GM18861 (cell line): ENCODE results near the gene CAMSAP3.
"Not testable (repeated sequence)": the region's sequence is repeated elsewhere in the genome, so short reads cannot be mapped to it uniquely, and the experiment has no call there.

Experiments
- ATAC-seq: cut with Tn5 transposase; IDR thresholded peaks from one replicate; pipeline ENCODE4 v1.9.1; 2021; ENCODE audit not compliant: unreplicated experiment

CAMSAP3 gene

DNA sequence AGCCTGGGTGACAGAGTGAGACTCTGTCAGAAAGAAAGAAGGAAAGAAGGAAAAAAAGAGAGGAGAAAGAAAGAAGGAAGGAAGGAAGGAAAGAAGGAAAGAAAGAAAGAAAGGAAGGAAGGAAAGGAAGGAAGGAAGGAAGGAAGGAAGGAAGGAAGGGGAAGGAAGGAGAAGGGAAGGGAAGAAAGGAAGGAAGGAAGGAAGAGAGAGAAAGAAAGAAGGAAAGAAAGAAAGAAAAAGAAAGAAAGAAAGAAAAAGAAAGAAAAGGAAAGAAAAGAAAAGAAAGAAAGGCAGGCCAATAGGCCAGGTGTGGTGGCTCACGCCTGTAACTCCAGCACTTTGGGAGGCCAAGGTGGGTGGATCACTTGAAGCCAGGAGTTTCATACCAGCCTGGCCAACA is 18.2 kb upstream of the CAMSAP3 start:
- ATAC-seq, result not testable (repeated sequence)

DNA sequence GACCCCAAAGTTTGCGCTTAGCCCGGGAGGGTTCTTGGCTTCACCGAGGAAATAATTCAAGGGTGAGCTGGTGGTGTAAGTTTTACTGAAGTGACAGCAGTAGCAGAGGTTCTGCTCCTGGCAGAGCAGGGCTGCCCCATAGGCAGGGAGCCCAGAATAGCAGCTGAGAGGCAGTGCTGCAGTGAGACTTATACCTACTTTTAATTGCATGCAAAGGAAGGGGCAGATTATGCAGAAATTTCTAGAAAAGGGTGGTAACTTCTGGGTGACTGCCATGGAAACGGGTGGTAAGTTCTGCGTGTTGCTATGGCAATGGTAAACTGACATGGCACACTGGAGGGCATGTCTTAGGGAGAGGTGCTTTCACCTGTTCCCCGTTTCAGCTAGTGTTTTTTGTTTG is 17.5 kb upstream of the CAMSAP3 start:
- no peak for ATAC-seq

DNA sequence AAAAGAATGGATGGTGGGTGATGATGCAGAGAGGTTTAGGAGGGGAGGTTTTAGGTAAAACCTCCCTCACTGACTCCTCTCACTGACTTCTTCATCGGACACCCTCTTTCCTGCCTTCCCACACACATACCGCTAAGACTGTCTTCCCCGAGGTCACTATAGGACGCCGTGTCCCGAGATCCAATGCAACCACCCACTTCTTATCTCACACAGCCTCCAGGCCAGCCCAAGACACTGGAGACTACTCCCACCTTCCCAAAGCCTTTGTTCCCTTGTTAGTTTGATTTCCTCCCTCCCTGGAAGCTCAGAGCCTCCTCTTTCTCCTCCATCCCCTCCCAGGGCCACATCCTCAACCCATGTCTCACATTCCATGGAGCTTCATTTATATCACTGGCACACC is 16.5 kb upstream of the CAMSAP3 start:
- no peak for ATAC-seq

DNA sequence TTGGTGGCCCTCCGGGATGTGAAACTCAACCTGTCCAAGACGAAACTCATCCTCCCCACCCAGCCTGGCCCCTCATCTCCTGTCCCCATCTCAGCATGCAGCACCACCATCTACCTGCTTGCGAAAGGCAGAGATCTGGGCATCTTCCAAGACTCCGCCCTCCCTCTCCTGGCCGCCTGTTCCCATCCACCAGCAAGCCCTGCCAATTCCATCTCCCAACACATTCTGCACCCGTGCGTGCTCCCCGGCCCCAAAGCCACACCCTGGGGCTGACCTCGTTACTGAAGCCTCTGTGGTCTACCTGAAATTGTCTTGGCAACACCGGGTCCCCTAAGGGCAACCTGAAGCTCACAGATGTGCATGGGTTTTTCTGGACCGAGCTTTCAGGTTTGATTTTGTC is 13.2 kb upstream of the CAMSAP3 start:
- ATAC-seq, result no peak

DNA sequence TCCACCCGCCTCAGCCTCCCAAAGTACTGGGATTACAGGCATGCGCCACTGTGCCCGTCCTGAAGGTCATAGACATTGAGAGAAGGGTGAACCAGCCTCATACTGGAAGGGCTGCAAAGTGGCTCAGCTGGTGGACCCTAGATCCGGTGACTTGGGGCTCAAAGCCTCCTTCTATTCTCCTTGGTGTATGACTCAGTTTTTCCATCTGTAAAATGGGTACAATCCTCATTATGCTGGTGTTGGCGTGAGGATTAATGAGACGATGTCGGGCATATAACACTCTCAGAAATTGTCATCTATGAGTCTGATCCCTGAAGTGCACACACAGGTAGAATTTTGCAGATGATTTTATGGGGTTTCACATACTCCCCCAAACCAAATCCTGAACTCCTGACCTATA is 5.8 kb upstream of the CAMSAP3 start:
- ATAC-seq, result no peak

DNA sequence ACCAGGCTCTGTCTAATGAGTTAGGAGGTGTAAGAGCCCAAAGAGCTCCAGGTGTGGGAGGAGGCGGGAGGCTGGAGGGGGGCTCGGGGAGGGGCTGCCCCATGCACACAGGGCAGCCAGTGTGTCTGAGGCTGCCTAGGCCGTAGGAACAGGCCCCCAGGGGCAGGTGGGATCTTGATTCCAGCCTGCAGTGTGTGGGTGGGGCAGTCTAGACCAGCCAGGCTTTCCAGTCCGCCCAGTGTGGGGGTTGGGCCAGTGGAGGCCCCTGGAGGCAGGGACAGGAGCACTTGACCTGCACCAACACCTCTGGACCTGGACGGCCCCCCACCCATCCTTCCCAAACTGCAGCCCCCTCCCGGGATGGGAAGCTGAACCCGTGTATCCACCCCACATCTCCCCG is 5.4 kb upstream of the CAMSAP3 start:
- no peak for ATAC-seq

DNA sequence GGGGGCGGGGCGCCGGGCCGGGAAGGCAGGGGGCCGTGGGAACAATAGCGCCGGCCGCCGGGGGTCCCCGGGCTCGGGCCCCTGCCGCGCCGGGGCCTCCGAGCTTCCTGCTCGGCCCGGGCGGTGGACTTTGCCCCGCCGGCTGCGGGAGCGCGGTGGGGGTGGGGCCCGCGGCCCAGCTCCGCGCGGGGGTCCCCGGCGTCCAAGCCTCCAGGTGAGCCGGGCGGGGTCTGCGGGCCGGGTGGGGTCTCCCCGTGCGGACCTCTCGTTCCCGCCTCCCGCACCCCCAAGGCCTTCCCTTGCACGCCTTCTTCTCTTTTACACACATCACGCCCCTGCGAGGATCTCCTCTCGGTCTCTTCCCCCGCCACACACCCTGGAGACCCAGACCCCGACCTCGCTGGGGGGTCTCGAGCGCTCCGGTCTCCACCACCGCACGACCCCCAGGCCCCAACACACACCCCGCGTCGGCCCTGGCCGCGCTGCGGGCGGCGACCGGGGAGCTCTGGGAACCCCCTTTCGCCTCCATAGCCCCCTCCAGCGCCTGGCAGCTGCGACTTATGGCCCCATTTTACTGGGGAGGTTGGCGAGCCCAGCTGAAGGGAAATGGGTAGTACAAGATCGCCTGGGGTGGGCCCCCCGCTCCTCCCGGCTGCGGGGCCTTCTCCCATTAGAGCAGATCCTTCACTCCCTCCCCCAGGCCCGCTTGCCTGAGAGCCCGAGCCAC is 711 bp downstream of the CAMSAP3 start:
- ATAC-seq, result no peak

DNA sequence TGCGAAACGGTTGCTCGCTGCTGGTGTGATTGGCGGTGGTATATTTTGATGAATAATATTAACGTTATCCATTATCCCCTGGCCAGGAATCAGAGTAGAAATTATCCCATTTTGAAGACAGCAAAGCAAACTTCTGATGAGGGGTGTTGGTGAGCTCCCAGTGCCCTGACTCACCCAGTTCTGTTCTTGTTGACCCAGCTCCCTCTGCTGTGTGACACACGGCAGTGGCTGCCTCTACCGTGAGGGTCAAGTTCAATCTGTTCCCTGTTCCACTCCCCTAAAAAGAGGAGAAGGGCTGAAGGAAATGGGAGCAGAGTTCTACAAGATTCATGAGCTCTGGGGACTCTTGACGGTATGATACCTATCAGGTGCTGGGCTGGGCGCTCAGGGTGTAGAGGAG is 2.0 kb downstream of the CAMSAP3 start:
- no peak for ATAC-seq

DNA sequence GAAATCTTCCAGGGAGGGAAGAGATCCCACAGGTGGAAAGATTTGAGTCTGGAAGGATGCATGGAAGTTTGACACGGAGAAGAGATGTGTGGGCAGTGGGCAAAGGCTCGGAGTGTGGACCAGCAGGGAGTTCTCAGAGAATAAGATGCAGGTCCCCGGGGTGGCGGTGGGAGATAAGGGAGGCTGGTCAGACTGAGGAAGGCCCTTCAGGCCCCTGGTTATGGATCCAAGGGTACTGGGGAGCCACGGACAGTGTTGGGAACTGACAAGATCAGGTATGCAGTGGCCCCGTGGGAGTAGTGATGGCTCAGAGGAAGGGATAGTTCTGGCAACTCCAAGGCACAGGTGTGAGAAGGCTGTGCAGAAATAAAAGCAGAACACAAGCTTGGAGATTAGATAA is 2.5 kb downstream of the CAMSAP3 start:
- ATAC-seq, result no peak

DNA sequence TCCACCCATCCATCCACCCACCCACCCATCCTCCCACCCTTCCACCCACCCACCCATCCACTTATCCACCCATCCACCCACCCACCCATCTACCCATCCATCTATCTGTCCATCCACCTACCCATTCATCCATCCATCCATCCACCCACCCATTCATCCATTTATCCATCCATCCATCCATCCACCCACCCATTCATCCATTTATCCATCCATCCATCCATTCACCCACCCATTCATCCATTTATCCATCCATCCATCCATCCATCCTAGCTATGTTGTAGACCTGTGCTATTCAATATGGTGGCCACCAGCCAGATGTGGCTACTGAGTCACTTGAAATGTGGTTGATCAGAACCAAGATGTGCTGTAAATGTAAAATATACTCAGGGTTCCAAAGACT is 5.1 kb downstream of the CAMSAP3 start:
- no peak for ATAC-seq

DNA sequence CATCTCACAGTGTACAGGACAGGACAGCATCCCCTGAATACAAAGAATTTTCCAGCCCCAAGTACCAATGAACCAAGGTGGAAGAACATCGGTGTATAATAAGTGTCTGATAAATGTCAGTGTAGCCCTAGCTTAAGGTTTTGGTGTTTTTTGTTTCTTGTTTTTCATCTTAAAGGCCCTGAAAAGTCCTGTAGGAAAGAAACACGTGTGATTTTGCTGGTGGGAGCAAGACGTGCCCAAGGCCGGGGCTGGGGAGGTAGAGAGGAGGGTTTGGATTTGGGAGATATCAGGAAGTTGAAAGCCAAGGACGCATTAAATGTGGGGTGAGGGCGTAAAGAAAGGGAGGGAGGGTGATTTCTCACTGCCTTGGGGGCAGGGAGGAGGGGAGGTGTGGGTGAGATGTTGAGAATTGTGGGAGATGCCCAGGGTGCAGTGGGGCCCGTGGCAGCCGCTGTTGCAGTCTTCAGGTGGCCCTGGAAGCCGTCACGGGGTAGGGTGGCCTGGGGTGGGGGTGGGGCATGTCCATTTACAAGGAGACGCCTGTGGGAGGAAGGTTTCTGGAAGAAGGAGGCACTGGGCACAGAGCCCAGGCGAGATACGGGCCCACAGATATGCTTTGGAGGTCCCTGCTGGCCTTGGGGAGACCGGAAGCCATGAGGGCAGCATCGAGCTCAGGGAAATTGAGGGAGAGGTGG is 6.7 kb downstream of the CAMSAP3 start:
- no peak for ATAC-seq

DNA sequence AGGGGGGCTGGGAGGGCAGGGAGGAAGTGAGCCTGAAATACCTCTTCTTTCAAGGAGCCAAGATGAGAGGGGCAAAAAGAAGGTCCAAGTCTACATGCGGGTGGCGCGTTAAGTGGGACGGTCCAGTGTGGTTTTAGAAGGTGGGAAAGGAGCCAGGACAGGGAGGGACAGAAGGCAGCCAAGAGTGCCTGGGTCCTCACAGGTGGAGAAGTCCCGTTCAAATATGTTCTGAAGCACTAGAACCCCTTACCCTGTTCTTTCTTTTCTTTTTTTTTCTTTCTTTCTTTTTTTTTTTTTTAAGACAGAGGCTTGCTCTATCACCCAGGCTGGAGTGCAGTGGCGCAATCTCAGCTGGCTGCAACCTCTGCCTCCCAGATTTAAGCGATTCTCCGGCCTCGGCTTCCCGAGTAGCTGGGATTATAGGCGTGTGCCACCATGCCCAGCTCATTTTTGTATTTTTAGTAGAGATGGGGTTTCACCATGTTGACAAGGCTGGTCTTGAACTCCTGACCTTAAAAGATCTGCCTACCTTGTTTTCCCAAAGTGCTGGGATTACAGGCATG is 7.4 kb downstream of the CAMSAP3 start:
- ATAC-seq, result no peak

DNA sequence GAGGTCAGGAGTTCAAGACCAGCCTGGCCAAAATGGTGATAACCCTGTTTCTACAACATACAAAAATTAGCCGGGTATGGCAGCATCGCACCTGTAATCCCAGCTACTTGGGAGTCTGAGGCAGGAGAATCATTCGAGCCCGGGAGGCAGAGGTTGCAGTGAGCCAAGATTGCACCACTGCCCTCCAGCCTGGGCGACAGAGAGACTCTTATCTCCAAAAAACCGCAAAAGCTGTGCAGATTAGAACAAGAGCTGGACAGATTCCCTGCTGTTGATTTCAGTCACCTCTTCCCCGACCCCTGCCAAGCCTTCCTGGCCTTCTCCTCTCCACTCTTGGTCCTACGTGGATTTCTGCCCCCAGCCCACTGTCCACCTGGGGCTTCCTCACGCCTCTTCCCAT is 8.3 kb downstream of the CAMSAP3 start:
- ATAC-seq, result no peak

DNA sequence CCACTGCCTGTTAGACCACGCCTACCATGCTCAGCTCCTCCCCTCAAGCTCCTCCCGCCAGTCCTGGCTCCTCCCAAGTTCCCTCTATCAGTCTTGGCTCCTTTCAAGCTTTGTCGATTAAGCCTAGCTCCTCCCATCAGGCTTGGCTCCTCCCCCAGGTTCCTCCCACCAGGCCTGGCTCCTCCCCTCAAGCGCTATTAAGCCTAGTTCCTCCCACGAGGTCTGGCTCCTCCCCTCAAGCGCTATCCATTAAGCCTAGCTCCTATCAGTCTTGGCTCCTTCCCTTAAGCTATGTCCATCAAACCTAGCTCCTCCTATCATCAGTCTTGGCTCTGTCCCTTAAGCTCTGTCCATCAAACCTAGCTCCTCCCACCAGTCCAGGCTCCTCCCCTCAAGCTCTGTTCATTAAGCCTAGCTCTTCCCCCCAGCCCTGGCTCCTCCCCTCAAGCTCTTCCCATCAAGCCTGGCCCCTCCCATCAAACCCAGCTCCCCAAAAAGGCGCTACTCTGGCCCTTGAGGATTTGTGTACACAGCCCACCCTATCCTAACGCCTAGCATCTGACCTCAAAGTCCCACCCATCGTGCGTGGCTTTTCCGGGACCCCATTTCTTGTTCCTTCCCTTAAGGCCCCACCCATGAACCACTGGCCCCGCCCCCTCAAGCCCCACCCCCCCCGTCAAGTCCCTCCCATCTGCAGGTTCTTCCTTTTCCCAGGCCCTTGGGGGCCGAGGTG is 10.0 kb downstream of the CAMSAP3 start:
- ATAC-seq, result no peak

DNA sequence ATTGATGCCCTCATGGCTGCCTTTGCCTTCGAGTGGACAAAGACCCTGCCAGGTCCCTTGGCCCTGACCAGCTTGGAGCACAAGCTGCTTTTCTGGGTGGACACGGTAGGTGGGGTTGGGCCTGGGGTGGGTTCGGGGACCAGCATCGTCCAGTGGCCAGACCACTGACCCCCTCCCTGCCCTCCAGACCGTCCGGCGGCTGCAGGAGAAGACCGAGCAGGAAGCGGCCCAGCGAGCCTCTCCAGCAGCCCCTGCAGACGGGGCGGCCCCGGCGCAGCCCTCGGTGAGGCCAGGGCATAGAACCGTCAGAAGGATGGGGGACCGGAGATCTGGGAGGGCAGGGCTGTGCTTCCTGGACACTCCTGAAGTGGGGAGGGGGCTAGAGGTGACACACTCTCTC is 10.6 kb downstream of the CAMSAP3 start:
- ATAC-seq, result no peak

DNA sequence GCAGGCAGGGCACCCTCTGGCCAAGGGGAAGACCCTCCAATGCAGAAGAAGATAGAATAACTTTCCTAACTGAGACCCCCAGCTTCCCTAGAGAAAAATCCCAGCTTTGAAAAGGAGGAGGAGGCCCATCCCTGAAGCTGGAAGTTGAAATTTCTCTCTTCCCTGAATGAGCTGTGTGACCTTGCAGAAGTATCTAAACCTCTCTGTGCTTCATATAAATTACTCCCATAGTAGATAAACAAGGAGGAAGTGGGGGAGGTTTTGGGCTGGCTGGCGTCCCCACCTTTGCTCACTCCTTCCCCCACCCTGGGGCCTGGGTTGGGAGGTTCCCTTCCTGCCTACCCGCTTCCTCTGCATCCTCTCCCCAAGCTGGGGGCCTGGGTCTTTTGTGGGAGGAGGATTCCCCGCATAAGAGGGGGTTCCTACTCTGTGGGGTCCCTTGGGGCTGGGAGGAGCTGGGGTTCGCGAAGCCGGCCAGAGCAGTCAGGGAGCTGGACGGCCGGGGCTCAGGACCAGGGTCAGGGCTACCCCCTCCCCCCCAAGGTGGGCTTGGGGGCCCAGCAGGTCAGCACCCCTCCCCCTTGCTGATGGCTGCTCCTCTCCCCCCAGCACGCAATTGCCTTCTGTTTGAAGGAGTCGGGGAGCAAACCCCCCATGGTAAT is 11.7 kb downstream of the CAMSAP3 start:
- ATAC-seq, result no peak

DNA sequence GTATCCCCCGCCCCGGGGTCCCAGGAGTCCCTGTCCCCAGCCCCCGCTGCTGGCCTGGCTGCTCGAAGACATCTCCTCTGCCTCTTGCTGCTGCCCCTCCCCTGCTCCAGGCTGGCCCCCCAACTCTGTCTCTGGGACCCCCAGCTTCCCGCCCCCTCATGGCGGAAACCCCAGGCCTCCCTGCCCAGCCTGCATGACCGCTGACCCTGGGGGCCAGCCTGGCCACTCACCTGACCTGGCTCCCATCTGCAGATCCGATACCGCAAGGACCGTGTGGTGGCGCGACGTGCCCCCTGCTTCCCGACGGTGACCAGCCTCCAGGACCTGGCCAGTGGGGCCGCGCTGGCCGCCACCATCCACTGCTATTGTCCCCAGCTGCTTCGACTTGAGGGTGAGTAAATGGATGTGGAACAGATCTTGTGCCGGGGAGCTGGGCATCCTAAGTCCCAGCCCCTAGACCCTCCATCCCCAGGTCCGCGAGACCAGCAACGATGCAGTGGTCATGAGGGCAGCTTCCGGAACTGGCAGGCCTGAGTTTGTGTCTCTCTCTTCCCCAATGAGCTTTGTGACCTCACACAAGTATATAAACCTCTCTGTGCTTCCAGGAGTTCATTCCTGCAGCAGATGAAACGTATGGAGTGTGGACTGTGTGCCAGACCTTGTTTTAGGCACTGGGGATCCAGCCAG is 12.4 kb downstream of the CAMSAP3 start:
- ATAC-seq, result no peak

DNA sequence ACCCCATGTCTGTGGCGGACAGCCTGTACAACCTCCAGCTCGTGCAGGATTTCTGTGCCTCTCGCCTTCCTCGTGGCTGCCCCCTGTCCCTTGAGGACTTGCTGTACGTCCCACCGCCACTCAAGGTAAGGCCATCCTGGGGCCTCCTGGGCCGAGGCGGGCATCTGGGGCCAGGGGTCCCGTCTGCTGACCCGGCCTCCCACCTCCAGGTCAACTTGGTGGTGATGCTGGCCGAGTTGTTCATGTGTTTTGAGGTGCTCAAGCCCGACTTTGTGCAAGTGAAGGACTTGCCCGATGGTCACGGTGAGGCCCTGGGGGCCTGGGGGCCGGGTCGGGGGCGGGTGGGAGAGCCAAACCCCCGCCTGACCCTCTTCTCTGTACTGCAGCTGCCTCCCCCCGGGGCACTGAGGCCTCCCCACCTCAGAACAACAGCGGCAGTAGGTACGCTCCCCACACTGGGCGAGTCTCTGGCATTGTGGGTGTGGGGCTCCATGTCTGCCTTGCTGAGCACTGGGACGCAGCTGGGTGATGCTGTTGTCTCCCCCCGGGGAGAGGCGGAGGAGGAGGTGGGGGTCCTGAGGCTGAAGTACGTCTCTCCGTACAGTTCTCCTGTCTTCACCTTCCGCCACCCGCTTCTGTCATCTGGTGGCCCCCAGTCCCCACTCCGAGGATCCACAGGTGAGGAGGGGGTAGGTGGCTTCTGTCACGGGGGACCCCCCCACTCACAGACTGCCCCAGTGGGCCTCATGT is 15.0 kb downstream of the CAMSAP3 start:
- ATAC-seq, result no peak

DNA sequence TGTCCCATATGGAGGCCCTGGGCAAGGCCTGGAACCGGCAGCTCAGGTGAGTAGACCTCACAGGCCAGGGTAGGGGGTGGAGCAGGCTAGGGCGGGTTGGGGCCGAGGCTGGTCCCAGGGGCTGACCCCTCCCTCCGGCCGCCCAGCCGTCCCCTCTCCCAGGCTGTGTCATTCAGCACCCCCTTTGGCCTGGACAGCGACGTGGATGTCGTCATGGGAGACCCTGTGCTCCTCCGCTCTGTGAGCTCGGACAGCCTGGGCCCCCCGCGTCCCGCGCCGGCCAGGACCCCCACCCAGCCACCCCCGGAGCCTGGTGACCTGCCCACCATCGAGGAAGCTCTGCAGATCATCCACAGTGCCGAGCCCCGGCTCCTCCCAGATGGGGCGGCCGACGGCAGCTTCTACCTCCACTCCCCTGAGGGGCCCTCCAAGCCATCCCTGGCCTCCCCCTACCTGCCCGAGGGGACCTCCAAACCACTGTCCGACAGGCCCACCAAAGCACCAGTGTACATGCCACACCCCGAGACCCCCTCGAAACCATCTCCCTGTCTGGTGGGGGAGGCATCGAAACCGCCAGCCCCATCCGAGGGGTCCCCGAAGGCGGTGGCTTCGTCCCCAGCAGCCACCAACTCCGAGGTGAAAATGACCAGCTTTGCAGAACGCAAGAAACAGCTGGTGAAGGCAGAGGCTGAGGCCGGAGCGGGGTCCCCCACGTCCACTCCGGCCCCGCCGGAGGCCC is 16.0 kb downstream of the CAMSAP3 start:
- no peak for ATAC-seq
